HG03066 (cell line): ENCODE data around the gene PTPN2.

Experiments
- ATAC-seq: cut with Tn5 transposase; IDR thresholded peaks from one replicate; pipeline ENCODE4 v1.9.1; 2021; ENCODE audit warnings: low read depth; ENCODE audit not compliant: unreplicated experiment

PTPN2 gene

GRCh38 chr18:12750076-12750714 is 133.8 kb downstream of the PTPN2 start:
- no peak for ATAC-seq

DNA sequence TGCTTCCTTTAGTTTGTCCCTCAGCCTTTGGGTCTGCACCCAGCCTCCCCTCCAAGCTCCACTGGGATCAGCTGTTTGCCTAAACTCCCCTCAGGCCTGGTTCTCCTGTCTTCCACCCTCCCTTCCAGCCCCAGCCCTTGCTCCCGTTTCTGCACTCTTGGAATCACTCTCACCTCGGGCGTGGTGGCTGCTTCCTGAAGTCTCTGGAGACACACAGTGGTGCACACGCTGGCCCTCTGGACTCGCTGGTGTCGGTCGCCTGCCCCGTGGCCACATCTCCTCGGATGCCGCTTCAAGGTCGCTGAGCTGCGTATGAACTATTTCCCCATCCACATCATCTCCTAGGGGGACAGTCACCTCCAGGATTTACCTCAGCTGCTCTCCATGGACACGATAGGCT is 134.9 kb downstream of the PTPN2 start:
- no peak for ATAC-seq

- no peak for ATAC-seq
Observed at GRCh38 chr18:12748671-12749070, 135.4 kb downstream of the PTPN2 start.

DNA sequence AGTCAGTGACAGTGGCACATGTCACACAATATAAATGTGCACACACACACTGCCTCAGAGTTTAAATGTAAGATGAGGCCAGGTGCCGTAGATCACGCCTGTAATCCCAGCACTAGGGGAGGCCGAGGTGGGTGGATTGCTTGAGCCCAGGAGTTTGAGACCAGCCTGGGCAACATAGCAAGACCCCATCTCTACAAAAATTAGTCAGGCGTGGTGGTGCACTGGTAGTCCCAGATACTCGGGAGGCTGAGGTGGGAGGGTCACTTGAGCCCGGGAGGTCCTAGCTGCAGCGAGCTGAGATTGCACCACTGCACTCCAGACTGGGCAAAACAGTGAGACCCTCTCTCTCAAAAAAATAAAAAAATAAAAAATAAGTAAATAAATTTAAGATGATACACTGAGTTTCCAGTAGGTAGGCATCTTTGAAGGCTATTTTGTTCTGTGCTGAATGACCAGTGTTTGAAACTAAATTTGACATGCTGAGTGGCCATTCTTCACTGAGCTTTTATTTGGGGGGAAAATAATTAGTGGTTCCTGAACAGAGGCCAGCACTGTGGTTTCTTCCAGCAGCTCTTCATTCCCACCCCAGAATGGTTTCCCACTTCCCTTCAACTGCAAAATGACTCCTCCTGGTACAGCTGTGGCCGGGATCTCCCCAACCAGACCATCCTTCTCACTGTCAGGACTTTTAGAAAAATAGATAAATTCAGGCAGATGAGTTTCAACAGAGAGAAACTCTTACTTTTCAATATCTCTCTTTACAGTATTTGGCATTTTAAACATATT is 136.3 kb downstream of the PTPN2 start:
- ATAC-seq: no peak

DNA sequence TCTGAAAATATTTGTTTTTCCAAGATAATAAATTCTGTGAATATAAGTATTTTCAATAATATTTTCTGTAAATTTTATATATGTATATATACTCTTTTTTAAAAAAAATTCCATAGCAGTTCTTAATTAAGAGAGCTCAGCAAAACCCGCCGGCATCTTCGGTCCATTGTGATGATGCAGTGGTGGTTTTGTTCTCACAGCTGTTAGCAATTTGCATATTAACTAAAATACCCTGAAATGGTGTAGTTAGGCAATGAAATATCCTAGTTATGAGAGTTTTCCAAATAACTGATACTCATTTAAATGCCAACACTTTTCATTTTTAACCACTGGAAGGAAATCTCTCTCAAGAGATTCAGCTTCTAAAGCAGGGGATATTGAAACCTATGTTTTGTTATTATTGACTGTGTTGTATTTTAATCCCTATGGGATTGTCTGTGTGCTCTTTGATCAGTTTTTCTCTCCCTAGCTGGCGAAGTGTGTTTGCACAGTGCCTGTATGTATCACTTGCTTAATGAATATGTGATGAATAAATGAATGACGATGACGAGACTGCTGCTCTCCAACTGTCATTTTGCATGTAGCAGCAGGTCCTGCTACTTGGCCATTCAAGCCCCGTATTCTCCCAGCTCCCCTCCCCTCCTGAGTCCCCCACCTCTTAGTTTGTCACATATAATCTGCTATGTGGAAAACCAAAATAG is 138.8 kb downstream of the PTPN2 start:
- no peak for ATAC-seq

DNA sequence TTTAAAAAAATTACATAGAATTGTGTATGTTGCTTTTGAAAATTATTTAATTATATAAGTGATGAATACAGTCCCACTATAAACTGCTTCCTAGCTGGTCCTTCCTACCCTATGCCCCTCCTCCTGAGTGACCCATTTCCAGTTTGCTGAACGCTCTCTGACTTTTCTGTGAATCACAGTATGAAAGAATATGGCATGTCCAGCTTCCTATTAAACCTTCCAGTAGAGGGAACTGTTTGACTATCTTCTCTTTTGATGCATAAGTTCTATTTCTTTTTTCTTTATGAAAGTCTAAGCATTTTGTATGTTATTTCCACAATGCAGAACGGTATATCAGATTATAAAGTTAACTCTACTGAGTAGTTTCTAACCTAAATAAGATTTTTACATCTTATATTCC is 139.9 kb downstream of the PTPN2 start:
- no peak for ATAC-seq

DNA sequence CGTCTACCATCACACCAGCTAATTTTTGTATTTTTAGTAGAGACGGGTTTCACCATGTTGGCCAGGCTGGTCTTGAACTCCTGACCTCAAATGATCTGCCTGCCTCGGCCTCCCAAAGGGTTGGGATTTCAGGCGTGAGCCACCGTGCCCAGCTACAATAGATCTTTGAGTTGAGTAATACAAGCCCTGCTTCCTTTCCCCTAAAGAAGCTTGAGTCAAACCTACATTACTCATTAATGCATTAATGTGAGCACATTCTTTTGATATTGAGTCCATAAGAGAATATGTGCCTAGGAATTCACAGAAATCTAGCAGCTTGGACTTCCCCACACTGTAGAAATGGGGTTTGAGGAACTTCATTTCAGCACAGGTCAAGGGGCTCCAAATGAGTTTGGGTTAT is 141.6 kb downstream of the PTPN2 start:
- ATAC-seq: no peak
